Heart left ventricle (tissue), 16 donors: ENCODE measurements around the gene IL23R. TPM values are rescaled to one million over a fixed set of nuclear protein-coding genes. Genes with fewer than 3 reads are reported as not detected.

Source experiments
- ATAC-seq, 4 donors: fragments of 200-7000 bp; cut with Tn5 transposase; one replicate each; pipeline ENCODE4 v1.9.1; 2020 to 2022; ENCODE audit warnings: moderate library complexity in 4 of 4, mild to moderate bottlenecking in 3 of 4, moderate number of reproducible peaks in 1 of 4
- DNase-seq, 5 donors: peaks; one replicate each; pipeline ENCODE4 v3.0.0-alpha.2; 2020
- H3K27ac ChIP-seq, 12 donors: fragments of 200-600 bp; sonication (generic) in 4 of 12; one replicate each; pipeline versions ENCODE4 v1.5.0 to v1.8.0; 2016 to 2022; ENCODE audit warnings: mild to moderate bottlenecking in 2 of 12
- H3K27me3 ChIP-seq, 9 donors: fragments of 200-600 bp; sonication (generic) in 2 of 9; one replicate each; pipeline versions ENCODE4 v1.5.1 to v1.8.0; 2016 to 2022; ENCODE audit warnings: mild to moderate bottlenecking in 3 of 9
- H3K36me3 ChIP-seq, 9 donors: fragments of 200-600 bp; sonication (generic) in 2 of 9; one replicate each; pipeline versions ENCODE4 v1.5.0 to v1.8.0; 2018 to 2022; ENCODE audit warnings: mild to moderate bottlenecking in 2 of 9
- H3K4me1 ChIP-seq, 12 donors: fragments of 200-600 bp; sonication (generic) in 4 of 12; one replicate each; pipeline versions ENCODE4 v1.5.0 to v1.8.0; 2016 to 2022; ENCODE audit warnings: mild to moderate bottlenecking in 3 of 12
- H3K4me3 ChIP-seq, 12 donors: fragments of 200-600 bp; sonication (generic) in 4 of 12; one replicate each; pipeline versions ENCODE4 v1.5.0 to v1.8.0; 2017 to 2022; ENCODE audit warnings: mild to moderate bottlenecking in 9 of 12, moderate library complexity in 4 of 12
- H3K9me3 ChIP-seq, 12 donors: fragments of 200-600 bp; sonication (generic) in 4 of 12; one replicate each; pipeline versions ENCODE4 v1.5.0 to v1.8.0; 2016 to 2022; ENCODE audit warnings: mild to moderate bottlenecking in 1 of 12
- POLR2A ChIP-seq, 2 donors: fragments of 450-650 bp; IDR thresholded peaks; one replicate each; pipeline ENCODE4 v1.6.1; 2017; ENCODE audit warnings: antibody characterized with exemption in 2 of 2, mild to moderate bottlenecking in 2 of 2, moderate library complexity in 2 of 2
- WGBS, 4 donors: extraction: QIAGEN DNeasy Blood & Tissue Kit in 2 of 4; methylation state at CpG; one replicate each; pipeline versions ENCODE4 v1.1.5 to v1.1.7; 2013 to 2018; 5-methylcytosine and 5-hydroxymethylcytosine counted together
- intact Hi-C, 10 donors: fragments of 100-400 bp; cut with DNase I; formaldehyde crosslinking; loops; one replicate each; pipeline versions ENCODE4 v1.11.1 to v1.14.2; 2022
- polyA plus RNA-seq, 2 donors: library from polyadenylated mRNA; stranded (reverse); fragments of 200-250 nt; gene quantifications; one replicate each; pipeline ENCODE4 v1.2.3, GENCODE V29; 2013
- total RNA-seq, 9 donors: library from RNA; depleted of rRNA in 2 of 9; stranded (reverse); fragments of >200 nt in 2 of 9; fragmentation: NEBNext Ultra II Directional in 3 of 9; extraction: Animal tissue kit (Norgen Biotek cat#: 25700) in 3 of 9; gene quantifications; one replicate each; pipeline versions ENCODE4 v1.1.0 to v1.2.4, GENCODE V29; 2016 to 2023
- TF ChIP-seq, protein P1 (sequence below), 12 donors: fragments of 200-600 bp; sonication (generic) in 4 of 12; IDR thresholded peaks; one replicate each; pipeline versions ENCODE4 v1.5.0 to v1.8.0; 2018 to 2022; ENCODE audit warnings: antibody characterized with exemption in 12 of 12, mild to moderate bottlenecking in 5 of 12
- donor health status: ischemic (EF 13 %, LVEDD 7.1; RV severe dilation, severe dysfunction).
- donor health status: healthy with polysubstance abuse.
- donor health status: DM: no; HTN: yes; CAD: no.
- donor health status: DM: no; HTN: no; CAD: no.
- donor health status: ischemic (EF 25% LVEDD 6.9; RV normal size, moderate dysfunction).
- donor health status: ischemic (EF 25% LVEDD 5.7; RV mildly dilated, moderate dysfunction).
- donor health status: healthy.
- donor health status: DM: yes; HTN: yes; CAD: no.
- donor health status: ischemic (EF 35%, LVEDD 5.7; RV mildly dilated, moderate dysfunction).
- donor health status: nonischemic (EF 11% LVEDD 7.7; RV severe dilation, severe dysfunction).
- donor health status: DM: yes; HTN: yes; CAD: no.
- donor health status: PGD.
- donor health status: ischemic (EF 29% LVEDD 5.4; RV normal size, mild dysfunction).
- donor health status: nonischemic (EF 23%, LVEDD 6.1; RV moderate dilation, normal function).

IL23R gene
- total and polyA plus RNA-seq, 11 donors = not detected

DNA sequence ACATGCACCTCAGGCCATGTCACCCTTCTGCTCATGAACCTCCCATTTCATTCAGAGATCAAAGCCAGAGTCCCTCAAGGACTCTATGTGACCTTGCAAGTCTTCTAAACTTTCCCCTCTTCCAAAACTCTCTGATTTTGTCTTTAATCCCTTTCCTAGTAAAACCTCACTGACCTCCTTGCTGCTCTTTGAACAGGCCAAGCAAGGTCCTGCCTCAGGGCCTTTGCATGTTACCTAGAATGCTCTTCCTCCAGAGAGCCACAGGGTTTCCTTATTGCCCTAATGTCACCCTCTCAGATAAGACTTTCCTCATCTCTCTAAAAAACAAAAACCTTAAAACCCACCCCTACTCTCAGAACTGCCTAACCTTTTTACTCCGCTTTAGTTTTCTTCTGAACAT, 26.6 kb downstream of the IL23R start:
- no peak for ATAC-seq
- Histone ChIP-seq H3K36me3 (no peaks in the 10 kb centered on the region), H3K4me3 (no peak overlapping the region), H3K4me1 (peaks cover 0 to 7% (median 0%) of the 10 kb centered on the region in 12 donors), H3K9me3 (no peaks in the 10 kb centered on the region), H3K27ac (no peak overlapping the region), H3K27me3 (no peaks in the 10 kb centered on the region)
- intact Hi-C loops = loop anchor here in 1 of 10 donors (10.0 kb wide), 1 partner anchor 48 kb away; no protein-coding TSS in a partner anchor
- TF ChIP-seq POLR2A (IDR thresholded peaks at IDR 0.05) = no peak
- TF ChIP-seq, protein P1, sequence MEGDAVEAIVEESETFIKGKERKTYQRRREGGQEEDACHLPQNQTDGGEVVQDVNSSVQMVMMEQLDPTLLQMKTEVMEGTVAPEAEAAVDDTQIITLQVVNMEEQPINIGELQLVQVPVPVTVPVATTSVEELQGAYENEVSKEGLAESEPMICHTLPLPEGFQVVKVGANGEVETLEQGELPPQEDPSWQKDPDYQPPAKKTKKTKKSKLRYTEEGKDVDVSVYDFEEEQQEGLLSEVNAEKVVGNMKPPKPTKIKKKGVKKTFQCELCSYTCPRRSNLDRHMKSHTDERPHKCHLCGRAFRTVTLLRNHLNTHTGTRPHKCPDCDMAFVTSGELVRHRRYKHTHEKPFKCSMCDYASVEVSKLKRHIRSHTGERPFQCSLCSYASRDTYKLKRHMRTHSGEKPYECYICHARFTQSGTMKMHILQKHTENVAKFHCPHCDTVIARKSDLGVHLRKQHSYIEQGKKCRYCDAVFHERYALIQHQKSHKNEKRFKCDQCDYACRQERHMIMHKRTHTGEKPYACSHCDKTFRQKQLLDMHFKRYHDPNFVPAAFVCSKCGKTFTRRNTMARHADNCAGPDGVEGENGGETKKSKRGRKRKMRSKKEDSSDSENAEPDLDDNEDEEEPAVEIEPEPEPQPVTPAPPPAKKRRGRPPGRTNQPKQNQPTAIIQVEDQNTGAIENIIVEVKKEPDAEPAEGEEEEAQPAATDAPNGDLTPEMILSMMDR (IDR thresholded peaks at IDR 0.05) = no peak
- 96 to 99% (median 97%) methylated on average over 1 of the region's 1 CpG for WGBS, 4 donors
- no peak for DNase-seq

DNA sequence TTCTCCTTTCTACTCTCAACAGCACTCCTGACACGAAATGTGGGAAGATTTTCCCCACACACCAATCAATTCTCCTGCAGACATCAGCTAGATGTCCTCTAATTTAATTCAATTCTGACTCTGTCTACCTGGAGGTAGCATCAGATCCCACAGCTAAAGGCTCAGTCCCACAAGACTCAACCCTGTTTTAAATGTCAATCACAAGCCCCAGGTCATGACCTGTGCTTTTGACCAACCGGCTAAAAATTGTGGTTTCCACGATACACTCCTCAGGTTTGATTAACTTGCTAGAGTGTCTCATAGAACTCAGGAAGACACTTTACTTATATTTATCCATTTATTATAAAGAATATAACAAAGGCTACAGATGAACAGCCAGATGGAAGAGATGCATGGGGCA, 27.4 kb downstream of the IL23R start:
- intact Hi-C loops = loop anchor here in 1 of 10 donors (10.0 kb wide), 1 partner anchor 49 kb away; no protein-coding TSS in a partner anchor
- Histone ChIP-seq H3K9me3 (no peaks in the 10 kb centered on the region), H3K27me3 (no peaks in the 10 kb centered on the region), H3K4me3 (no peak overlapping the region), H3K27ac (no peak overlapping the region), H3K4me1 (peaks cover 0 to 7% (median 0%) of the 10 kb centered on the region in 12 donors), H3K36me3 (no peaks in the 10 kb centered on the region)
- WGBS, 4 donors = 43 to 55% (median 54%) methylated on average over 3 of the region's 3 CpGs
- ATAC-seq (no peak), DNase-seq (no peak)
- no peak for TF ChIP-seq POLR2A (IDR thresholded peaks at IDR 0.05)
- TF ChIP-seq, protein P1 (IDR thresholded peaks at IDR 0.05) = no peak

DNA sequence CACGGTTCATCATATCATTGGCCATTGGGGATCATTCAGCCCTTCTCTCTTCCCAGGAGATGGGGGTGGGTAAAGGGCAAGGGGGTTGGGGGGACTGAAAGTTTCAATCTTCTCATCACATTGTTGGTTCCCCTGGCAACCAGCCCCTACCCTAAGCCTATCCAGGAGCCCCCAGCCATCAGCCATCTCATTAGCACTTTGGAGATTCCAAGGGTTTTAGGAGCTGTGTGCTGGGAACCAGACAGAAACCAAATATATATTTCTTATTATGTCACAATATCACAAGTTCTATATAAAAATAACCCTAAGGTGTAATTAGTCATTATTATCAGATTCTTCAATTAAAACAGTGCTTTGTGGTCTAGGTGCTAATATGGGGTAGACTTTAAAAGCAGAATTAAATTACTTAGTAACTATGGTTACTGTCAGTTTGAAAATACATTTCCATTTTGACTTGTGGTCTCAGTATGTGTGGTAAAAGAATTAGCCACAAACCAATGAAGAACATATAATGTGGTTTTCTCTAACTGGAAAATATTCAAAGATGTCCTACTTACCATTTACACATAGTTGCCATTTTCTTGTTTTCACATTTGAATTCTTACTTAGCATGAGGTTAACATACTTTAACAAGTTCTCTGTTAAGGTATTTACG, 28.1 kb downstream of the IL23R start:
- peaks cover 0 to 7% (median 0%) of the 10 kb centered on the region in 12 donors for H3K4me1 ChIP-seq
- TF ChIP-seq, protein P1 (IDR thresholded peaks at IDR 0.05) = no peak
- no peak for TF ChIP-seq POLR2A (IDR thresholded peaks at IDR 0.05)
- H3K27me3 ChIP-seq = no peaks in the 10 kb centered on the region
- H3K4me3 ChIP-seq = no peak overlapping the region
- ATAC-seq (no peak), DNase-seq (no peak)
- intact Hi-C loops = loop anchor here in 1 of 10 donors (10.0 kb wide), 1 partner anchor 50 kb away; no protein-coding TSS in a partner anchor
- H3K27ac ChIP-seq = no peak overlapping the region
- no peaks in the 10 kb centered on the region for H3K36me3 ChIP-seq
- H3K9me3 ChIP-seq = no peaks in the 10 kb centered on the region
- WGBS, 4 donors = 83 to 91% (median 87%) methylated on average over 2 of the region's 2 CpGs

DNA sequence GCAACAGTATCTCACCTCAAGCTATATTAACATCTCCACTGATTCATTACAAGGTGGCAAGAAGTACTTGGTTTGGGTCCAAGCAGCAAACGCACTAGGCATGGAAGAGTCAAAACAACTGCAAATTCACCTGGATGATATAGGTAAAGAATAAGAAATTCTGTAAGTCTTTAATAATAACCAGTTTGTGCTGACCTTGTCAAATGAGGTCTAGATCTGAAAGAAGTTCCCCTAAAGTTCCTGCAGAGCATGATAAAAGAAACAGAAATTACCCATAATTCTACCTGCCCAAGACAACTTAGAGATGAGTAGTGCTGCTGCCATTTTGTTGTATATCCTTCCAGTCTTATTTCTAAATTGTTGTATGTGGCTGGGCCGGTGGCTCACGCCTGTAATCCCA, 34.5 kb downstream of the IL23R start:
- Histone ChIP-seq H3K27ac (no peak overlapping the region), H3K9me3 (no peaks in the 10 kb centered on the region), H3K27me3 (no peaks in the 10 kb centered on the region), H3K36me3 (no peaks in the 10 kb centered on the region), H3K4me1 (no peaks in the 10 kb centered on the region), H3K4me3 (no peak overlapping the region)
- no peak for TF ChIP-seq POLR2A (IDR thresholded peaks at IDR 0.05)
- TF ChIP-seq, protein P1 (IDR thresholded peaks at IDR 0.05) = no peak
- ATAC-seq (no peak), DNase-seq (no peak)
- 91 to 95% (median 94%) methylated on average over 3 of the region's 3 CpGs for WGBS, 4 donors
- intact Hi-C loops = no loop called here
